Panc1 (cell line): ENCODE data around the gene MTERF4. TPM values are rescaled to one million over a fixed set of nuclear protein-coding genes. Genes with fewer than 3 reads are reported as not detected.

Experiments used
- ATAC-seq: fragments of 200-7000 bp; cut with Tn5 transposase; 2 replicates; pipeline ENCODE4 v1.9.1; 2020; ENCODE audit warnings: mild to moderate bottlenecking, moderate library complexity
- BruUV-seq: library from RNA; stranded (reverse); fragments of 400-500 nt; replicated peaks from 2 replicates; lab custom pipeline; 2021; lab: Mats Ljungman, UMichigan
- CTCF ChIA-PET: fragments of 300-600 bp; sonication (Branson Sonifier 250); formaldehyde crosslinking; loops from one replicate; lab custom pipeline; 2022; ENCODE audit warnings: antibody characterized with exemption; lab: Charles Lee
- POLR2A ChIA-PET: fragments of 300-600 bp; sonication (Branson Sonifier 250); formaldehyde crosslinking; loops from one replicate; lab custom pipeline; 2022; ENCODE audit warnings: antibody characterized with exemption; lab: Charles Lee
- DNase-seq: peaks from one replicate; pipeline ENCODE4 v3.0.0-alpha.2; 2010; ENCODE audit warnings: low read depth, low spot score
- H3K27ac ChIP-seq: 2 replicates; pipeline ENCODE4 v1.5.1; 2011; ENCODE audit warnings: mild to moderate bottlenecking, low read length, inconsistent platforms
- H3K27me3 ChIP-seq: fragments of 200-500 bp; sonication (Bioruptor generic); 2 replicates; pipeline ENCODE4 v1.6.0; 2014; ENCODE audit warnings: low read length, inconsistent platforms; ENCODE audit not compliant: control insufficient read depth, insufficient read depth
- H3K36me3 ChIP-seq: fragments of 200-500 bp; sonication (Bioruptor generic); 2 replicates; pipeline ENCODE4 v1.5.1; 2014; ENCODE audit warnings: inconsistent platforms, mild to moderate bottlenecking, low read length, moderate library complexity; ENCODE audit not compliant: control insufficient read depth, insufficient read depth
- H3K4me1 ChIP-seq: 2 replicates; pipeline ENCODE4 v1.5.1; 2011; ENCODE audit warnings: inconsistent platforms, mild to moderate bottlenecking, low read length, moderate library complexity; ENCODE audit not compliant: control insufficient read depth, insufficient read depth
- H3K4me3 ChIP-seq, 2 experiments: 2 replicates each; pipeline ENCODE4 v1.5.1; 2011 to 2012; ENCODE audit warnings: low read depth in 2 of 2, low read length in 2 of 2, mild to moderate bottlenecking in 2 of 2, inconsistent platforms in 1 of 2, moderate library complexity in 1 of 2
- H3K9me3 ChIP-seq: fragments of 200-500 bp; sonication (Bioruptor generic); 2 replicates; pipeline ENCODE4 v1.5.1; 2014; ENCODE audit warnings: low read depth, mild to moderate bottlenecking, inconsistent platforms, low read length, moderate library complexity; ENCODE audit not compliant: control insufficient read depth, insufficient read depth
- POLR2AphosphoS5 ChIP-seq: IDR thresholded peaks from 2 replicates; pipeline ENCODE4 v1.6.1; 2012; ENCODE audit warnings: mild to moderate bottlenecking, low read depth, low read length, moderate library complexity
- SIN3A ChIP-seq: IDR thresholded peaks from 2 replicates; pipeline ENCODE4 v1.6.1; 2012; ENCODE audit warnings: low read depth, mild to moderate bottlenecking, low read length, moderate library complexity, borderline replicate concordance; ENCODE audit not compliant: insufficient read depth
- TCF7L2 ChIP-seq: IDR thresholded peaks from 2 replicates; pipeline ENCODE4 v1.6.1; 2011; ENCODE audit warnings: mild to moderate bottlenecking, low read depth, low read length, inconsistent platforms
- in situ Hi-C: cut with HindIII; loops from 2 replicates; pipeline ENCODE4 v1.10.0; 2016; ENCODE audit warnings: low sequenced_read_pairs, low pct_unique_long_range_greater_than_20kb
- intact Hi-C: fragments of 100-400 bp; cut with micrococcal nuclease; formaldehyde crosslinking; loops from one replicate; pipeline ENCODE4 v1.10.0; 2022; ENCODE audit not compliant: unreplicated experiment
- total RNA-seq: library from RNA; stranded (reverse); gene quantifications from one replicate; pipeline ENCODE4 v1.2.1, GENCODE V29; 2021; ENCODE audit not compliant: unreplicated experiment
- TF ChIP-seq, protein P1 (sequence below), 2 experiments: IDR thresholded peaks; 2 replicates each; pipeline ENCODE4 v1.6.1; 2011 to 2012; ENCODE audit warnings: low read depth in 2 of 2, control low read depth in 1 of 2, low read length in 1 of 2, mild to moderate bottlenecking in 1 of 2, moderate library complexity in 1 of 2; ENCODE audit not compliant: insufficient read depth in 1 of 2
- TF ChIP-seq, protein P2 (sequence below): fragments of 450-650 bp; IDR thresholded peaks from 2 replicates; pipeline ENCODE4 v1.5.1; 2017; ENCODE audit warnings: mild to moderate bottlenecking

The MTERF4 gene
- total RNA-seq, 1 experiment from 2014 or later: 28.9 TPM

GRCh38 chr2:241088376-241088775, 13.7 kb downstream of the MTERF4 start:
- intact Hi-C loops (no loop called here), in situ Hi-C loops (no loop called here)
- no peak for ATAC-seq
- peaks cover 11% of the 10 kb centered on the region for H3K36me3 ChIP-seq
- H3K9me3 ChIP-seq: no peaks in the 10 kb centered on the region
- H3K4me1 ChIP-seq: no peaks in the 10 kb centered on the region
- TF ChIP-seq SIN3A: no peak
- TF ChIP-seq, protein P1, sequence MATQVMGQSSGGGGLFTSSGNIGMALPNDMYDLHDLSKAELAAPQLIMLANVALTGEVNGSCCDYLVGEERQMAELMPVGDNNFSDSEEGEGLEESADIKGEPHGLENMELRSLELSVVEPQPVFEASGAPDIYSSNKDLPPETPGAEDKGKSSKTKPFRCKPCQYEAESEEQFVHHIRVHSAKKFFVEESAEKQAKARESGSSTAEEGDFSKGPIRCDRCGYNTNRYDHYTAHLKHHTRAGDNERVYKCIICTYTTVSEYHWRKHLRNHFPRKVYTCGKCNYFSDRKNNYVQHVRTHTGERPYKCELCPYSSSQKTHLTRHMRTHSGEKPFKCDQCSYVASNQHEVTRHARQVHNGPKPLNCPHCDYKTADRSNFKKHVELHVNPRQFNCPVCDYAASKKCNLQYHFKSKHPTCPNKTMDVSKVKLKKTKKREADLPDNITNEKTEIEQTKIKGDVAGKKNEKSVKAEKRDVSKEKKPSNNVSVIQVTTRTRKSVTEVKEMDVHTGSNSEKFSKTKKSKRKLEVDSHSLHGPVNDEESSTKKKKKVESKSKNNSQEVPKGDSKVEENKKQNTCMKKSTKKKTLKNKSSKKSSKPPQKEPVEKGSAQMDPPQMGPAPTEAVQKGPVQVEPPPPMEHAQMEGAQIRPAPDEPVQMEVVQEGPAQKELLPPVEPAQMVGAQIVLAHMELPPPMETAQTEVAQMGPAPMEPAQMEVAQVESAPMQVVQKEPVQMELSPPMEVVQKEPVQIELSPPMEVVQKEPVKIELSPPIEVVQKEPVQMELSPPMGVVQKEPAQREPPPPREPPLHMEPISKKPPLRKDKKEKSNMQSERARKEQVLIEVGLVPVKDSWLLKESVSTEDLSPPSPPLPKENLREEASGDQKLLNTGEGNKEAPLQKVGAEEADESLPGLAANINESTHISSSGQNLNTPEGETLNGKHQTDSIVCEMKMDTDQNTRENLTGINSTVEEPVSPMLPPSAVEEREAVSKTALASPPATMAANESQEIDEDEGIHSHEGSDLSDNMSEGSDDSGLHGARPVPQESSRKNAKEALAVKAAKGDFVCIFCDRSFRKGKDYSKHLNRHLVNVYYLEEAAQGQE (IDR thresholded peaks at IDR 0.05; ENCODE audit: insufficient read depth in 1 of 2, low read depth in 2 of 2, low read length in 1 of 2): no peak
- TF ChIP-seq TCF7L2: no peak
- TF ChIP-seq, protein P2, sequence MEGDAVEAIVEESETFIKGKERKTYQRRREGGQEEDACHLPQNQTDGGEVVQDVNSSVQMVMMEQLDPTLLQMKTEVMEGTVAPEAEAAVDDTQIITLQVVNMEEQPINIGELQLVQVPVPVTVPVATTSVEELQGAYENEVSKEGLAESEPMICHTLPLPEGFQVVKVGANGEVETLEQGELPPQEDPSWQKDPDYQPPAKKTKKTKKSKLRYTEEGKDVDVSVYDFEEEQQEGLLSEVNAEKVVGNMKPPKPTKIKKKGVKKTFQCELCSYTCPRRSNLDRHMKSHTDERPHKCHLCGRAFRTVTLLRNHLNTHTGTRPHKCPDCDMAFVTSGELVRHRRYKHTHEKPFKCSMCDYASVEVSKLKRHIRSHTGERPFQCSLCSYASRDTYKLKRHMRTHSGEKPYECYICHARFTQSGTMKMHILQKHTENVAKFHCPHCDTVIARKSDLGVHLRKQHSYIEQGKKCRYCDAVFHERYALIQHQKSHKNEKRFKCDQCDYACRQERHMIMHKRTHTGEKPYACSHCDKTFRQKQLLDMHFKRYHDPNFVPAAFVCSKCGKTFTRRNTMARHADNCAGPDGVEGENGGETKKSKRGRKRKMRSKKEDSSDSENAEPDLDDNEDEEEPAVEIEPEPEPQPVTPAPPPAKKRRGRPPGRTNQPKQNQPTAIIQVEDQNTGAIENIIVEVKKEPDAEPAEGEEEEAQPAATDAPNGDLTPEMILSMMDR: no peak
- no peak overlapping the region for H3K27ac ChIP-seq
- ChIA-PET POLR2A (interaction anchor here (0.8 kb wide), 1 partner anchor 549 kb away, joined by 7 read pairs; the partner anchor contains the start of genes ATG4B and THAP4), CTCF (no interaction called here)
- BruUV-seq: no TSS peak
- H3K27me3 ChIP-seq: no peaks in the 10 kb centered on the region
- no peak for DNase-seq
- no peak overlapping the region for H3K4me3 ChIP-seq

- BruUV-seq: no TSS peak
- in situ Hi-C loops: no loop called here
- no peak overlapping the region for H3K4me3 ChIP-seq
- H3K9me3 ChIP-seq: no peaks in the 10 kb centered on the region
- ATAC-seq (no peak), DNase-seq (no peak)
- POLR2A ChIA-PET: interaction anchor here (0.8 kb wide), 1 partner anchor 550 kb away, joined by 7 read pairs; the partner anchor contains the start of genes ATG4B and THAP4
- no peaks in the 10 kb centered on the region for H3K4me1 ChIP-seq
- CTCF ChIA-PET: no interaction called here
- peaks cover 11% of the 10 kb centered on the region for H3K36me3 ChIP-seq
- H3K27ac ChIP-seq: no peak overlapping the region
- intact Hi-C loops: no loop called here
- no peaks in the 10 kb centered on the region for H3K27me3 ChIP-seq
- TF ChIP-seq POLR2AphosphoS5 (no peak), SIN3A (no peak), TCF7L2 (no peak)
- TF ChIP-seq, protein P2: no peak
- TF ChIP-seq, protein P1 (IDR thresholded peaks at IDR 0.05; ENCODE audit: insufficient read depth in 1 of 2, low read depth in 2 of 2, low read length in 1 of 2): no peak
Observed at GRCh38 chr2:241087420-241088268, 14.4 kb downstream of the MTERF4 start.
